NCI-H2227 (cell line): ENCODE measurements around the gene FAM120A.
A peak's percentile ranks its signal among the peaks of the same experiment; 100 is the strongest.

Experiments used
- DNase-seq: peaks from one replicate; lab custom pipeline; 2025; ENCODE audit not compliant: unreplicated experiment; lab: John Stamatoyannopoulos, UW

Gene FAM120A

GRCh38 chr9:93440896-93441580 lies 10.4 kb upstream of the FAM120A start:
- DNase-seq, result no peak

DNA sequence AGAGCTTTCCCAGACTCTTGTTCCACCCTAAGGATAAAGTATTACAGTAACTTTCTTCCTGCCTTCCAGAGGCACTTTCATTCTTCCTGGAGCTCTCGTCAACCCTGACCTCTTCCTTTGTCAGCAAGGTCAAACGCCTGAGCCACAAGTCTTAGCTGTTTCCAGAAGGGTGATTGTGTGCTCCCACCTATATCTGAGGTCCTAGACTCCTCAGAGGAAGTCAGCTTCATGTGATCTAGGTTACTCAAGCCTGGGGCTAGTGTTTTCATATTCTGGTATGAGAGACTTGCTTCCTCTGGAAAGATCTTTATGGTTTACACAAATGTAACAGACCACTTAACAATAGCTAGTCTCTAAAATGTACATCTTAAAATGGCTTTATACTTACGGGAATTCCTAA lies 5.4 kb upstream of the FAM120A start:
- DNase-seq, result no peak

GRCh38 chr9:93447655-93448054 lies 3.8 kb upstream of the FAM120A start:
- no peak for DNase-seq

GRCh38 chr9:93451849-93452709 lies 594 bp downstream of the FAM120A start:
- DNase-seq, result peak; percentile 34

GRCh38 chr9:93452710-93453046 lies 1.2 kb downstream of the FAM120A start:
- DNase-seq, result no peak

GRCh38 chr9:93453047-93453914 lies 1.8 kb downstream of the FAM120A start, which contains the start of gene FAM120AOS:
Gene FAM120AOS (minus strand): TSS chr9:93453581. CDS start chr9:93452709, 872 bp downstream.
- peak; percentile 86 for DNase-seq

GRCh38 chr9:93456022-93456421 lies 4.5 kb downstream of the FAM120A start:
- DNase-seq, result no peak

DNA sequence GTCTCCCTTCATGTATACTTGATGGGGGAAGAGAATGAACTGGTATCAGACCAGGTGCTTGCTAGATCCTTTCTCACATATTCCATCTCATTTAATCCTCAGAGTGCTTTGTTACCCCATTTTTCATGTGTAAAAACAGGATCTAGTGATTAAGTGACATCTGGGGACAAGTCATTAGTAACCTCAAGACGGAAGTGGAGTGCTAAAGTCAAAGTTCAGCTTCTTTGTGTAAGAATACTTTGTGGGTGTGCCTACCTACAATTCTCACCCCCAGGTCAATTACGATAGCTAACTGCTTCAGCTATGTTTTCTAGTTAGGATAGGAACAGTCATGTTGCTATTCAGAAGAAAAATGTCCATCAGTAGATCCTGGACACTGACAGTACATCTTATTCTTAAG lies 5.0 kb downstream of the FAM120A start:
- DNase-seq, result no peak

GRCh38 chr9:93457006-93457405 lies 5.5 kb downstream of the FAM120A start:
- DNase-seq, result no peak

DNA sequence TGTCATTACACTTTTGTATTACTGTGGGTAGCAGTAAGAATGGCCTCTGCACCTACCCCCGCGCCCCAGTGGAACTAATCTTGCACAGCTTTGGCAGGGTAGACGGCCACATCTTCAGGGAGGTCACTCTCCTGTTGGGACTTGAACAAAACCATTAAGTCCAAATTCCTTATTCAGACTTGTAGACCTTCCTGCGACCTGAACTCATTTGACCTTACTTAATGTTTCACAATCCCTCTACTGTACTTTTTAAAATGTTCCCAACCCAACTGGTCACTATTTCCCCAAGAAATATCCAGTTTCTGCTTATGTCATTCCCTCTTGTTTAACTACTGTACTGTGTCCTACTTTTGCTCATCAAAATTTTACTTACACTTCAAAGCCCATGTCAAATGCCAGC lies 7.2 kb downstream of the FAM120A start:
- no peak for DNase-seq

DNA sequence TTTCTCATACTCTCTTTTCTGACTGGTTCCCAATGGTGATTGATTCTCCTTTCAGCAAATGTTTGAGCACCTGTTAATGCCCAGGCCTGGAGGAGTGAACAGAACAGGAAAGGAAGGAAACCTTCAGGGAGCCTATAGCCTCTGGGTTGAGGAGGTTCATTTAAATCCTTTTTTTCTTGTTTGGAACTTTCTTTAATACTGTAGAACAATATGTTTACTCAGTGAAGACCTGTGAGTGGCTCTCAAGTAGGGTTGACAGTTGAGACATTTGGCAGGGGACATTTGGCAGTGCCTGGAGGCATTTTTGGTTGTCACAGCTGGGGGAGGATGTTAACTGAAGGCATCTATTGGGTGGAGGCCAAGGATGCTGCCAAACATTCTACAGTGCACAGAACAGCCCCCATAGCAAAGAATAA lies 8.0 kb downstream of the FAM120A start:
- DNase-seq, result no peak

- no peak for DNase-seq
Observed at GRCh38 chr9:93460689-93461413, 9.4 kb downstream of the FAM120A start.

GRCh38 chr9:93461414-93461743 lies 9.9 kb downstream of the FAM120A start:
- DNase-seq, result no peak

DNA sequence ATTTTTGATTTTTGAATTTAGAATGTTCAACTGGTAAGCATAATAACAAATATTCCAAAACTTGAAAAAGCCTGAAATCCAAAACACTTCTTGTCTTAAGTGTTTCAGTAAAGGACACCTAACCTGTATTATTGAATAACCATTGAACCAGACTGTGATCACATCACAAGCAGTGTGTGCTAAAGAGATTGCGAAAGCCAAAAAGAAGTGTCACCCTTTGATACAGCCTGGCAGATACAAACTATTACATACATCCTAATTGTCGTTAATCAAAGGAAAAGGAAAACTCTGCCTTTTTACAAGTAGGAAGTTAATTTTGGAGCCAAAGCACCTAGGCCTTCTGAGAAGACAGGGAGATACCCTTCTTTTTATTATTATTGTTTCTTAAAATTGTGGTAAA lies 10.3 kb downstream of the FAM120A start:
- DNase-seq, result no peak

DNA sequence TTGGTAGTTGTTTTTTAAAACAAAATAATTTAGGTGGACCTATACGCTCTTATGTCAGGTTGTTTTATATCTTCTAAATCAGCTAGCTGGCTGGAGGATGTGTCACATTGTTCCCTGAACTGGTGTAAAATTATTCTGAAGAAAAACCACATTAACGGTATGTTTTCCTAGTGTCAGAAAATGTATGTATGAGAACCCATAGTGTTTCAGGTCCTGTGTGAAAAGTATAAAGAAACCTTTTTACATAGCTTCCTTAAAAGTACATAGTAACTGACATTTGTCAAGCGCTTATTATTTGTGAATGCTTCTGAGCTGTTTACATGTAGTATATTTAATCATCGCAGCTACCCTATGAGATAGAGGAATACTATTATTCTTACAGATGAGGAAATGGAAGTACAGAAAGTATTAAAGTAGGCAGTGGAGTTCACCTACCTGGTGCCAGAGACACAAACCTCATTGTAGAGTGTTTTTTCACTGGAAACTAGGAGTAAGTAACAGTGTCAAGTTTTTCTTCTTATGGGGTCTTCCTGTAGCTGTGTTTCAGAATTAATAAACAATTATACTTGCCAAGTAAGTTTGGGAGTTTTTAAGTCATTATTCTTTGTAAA lies 12.3 kb downstream of the FAM120A start:
- DNase-seq, result no peak

DNA sequence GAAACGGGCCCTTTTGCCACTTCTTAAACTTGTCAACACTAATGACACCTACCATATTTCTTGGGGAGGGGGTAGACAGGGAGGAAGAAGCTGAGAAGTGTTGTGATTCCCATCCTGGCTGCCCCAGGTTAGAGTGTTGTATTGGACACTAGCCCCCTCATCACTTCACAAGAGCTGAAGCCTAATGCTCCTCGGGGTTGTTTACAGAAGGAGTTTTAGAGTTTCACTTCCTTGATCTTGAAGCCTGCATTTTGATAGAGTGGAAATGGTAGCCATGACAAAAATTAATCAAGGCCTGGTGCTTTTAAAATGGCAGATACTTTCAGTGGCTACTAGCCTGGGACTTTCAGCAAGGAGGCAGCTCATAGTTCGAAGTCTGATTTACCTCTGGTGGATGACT lies 12.9 kb downstream of the FAM120A start:
- no peak for DNase-seq

DNA sequence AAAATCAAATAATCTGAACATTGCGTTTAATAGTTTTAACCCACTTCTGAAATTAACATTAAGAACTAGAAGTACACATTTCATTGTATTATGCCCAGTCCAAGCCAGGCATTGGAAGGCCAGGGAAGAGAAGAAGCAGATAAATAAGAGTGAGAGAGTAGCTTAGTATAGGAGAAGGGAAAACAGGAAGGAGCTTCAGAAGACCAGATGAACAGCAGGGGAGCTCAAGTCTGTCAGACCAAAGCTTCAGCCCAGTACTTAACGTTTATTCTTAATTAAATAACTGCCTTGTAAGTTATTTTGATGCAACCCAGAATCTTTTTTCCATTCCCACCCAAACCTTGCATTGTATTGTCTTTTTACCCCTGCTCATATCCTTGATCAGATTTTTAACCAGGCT lies 13.4 kb downstream of the FAM120A start:
- DNase-seq, result no peak

- no peak for DNase-seq
Observed at GRCh38 chr9:93465855-93466254, 14.4 kb downstream of the FAM120A start.

- DNase-seq, result no peak
Observed at GRCh38 chr9:93466416-93467061, 15.1 kb downstream of the FAM120A start.

GRCh38 chr9:93467062-93467416 lies 15.6 kb downstream of the FAM120A start:
- no peak for DNase-seq
